Left forelimb (tissue), 1 donor: ENCODE results near the gene MFF.

ENCODE experiments used
- DNase-seq: peaks from one replicate; pipeline ENCODE4 v3.0.0-alpha.2; 2018; ENCODE audit warnings: low spot score

The MFF gene

GRCh38 chr2:227406177-227407031 is 81.4 kb downstream of the MFF start:
- no peak for DNase-seq
